Measurements from ENCODE around the gene U2AF1. TPM values are rescaled to one million over a fixed set of nuclear protein-coding genes. Genes with fewer than 3 reads are reported as not detected.
"Not testable (repeated sequence)": the region's sequence is repeated elsewhere in the genome, so short reads cannot be mapped to it uniquely, and the experiment has no call there.

The U2AF1 gene, protein sequence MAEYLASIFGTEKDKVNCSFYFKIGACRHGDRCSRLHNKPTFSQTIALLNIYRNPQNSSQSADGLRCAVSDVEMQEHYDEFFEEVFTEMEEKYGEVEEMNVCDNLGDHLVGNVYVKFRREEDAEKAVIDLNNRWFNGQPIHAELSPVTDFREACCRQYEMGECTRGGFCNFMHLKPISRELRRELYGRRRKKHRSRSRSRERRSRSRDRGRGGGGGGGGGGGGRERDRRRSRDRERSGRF
- 46.3 TPM for polyA plus RNA-seq (2013, experiment 1 of 2; ENCODE audit: insufficient read length)
- 40.8 TPM for polyA plus RNA-seq (2013, experiment 2 of 2; ENCODE audit: insufficient read length)

DNA sequence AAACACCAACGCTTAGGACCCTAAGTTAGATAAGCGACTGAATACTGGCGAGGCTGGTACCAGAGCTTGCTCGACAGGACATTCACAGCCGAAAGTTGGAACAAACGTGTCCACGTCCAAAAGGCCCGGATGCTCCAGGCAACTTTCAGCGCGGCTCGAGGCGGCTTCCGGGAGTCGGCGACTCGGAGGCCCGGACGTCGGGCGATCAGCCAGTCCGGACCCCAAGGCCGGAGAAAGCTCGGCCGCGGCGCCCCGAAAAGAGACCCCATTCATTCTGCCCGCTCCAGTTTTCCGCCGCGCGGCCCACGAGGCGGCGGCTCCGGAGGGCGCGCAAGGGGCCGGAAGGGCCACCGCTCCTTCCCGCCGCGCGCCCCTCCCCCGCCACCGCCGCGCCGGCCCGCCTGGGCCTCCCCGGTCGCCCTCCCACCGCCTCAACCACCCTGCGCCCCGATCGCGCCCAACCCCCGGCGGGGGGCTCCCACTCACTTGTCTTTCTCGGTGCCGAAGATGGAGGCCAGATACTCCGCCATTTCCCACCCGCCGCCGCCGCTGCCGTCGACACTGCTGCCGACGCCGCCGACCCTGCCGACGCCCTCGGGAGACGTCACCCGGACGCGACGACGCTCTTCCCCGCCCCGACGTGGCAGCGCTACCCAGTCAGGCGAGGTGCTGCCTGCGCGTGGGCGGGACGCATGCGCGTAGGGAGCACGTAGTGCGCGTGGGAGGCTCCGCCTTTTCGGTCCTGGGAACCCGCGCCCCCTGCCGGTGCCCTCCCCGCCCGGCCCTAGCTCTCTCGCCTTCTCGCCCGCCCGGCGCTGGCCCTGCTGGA lies at the start of gene U2AF1:
Gene U2AF1 (minus strand): TSS at position 606 of the 829 bp plus-strand sequence. CDS start 76 bp downstream, at position 530.
- peak; percentile 4 for DNase-seq

DNA sequence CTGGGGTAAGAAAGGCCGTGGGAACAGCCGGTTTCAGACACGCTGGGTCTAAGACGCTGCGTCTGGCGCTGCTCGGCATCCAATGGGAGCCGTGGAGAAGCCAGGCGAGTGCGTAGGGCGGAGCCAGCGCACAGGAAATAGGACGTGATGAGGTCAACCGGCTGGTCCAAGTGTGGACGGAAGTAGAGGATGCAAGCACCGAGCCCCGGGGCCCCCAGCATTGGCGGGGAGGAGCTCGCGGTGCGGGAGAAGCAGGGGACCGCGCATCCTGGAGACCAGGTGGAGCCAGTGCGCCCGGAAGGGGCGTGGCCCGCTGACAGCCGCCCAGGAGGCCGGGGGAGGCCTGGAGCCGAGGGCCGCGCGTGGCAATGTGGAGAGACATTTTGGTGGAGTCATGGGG lies 46.2 kb upstream of the U2AF1 start:
- not testable (repeated sequence) for DNase-seq

DNA sequence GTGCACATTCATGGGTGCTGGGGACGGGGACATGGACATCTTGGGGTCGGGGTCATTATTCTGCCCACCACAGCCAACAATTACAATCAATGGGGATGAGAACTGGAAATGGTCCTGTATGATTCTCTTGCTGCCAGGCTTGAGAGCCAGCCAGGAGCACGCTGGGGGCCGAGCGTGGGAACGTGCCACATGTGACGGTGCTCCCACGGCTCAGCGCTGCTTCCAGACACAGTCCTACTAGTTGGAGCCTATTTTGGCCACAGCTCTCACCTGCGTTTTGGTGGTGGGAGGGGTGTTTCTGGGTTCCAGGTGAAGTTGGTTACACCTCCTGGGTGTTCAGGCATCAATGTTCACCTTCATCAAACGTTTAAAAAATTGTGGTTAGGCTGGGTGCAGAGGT lies 42.0 kb upstream of the U2AF1 start:
- DNase-seq = not testable (repeated sequence)

DNA sequence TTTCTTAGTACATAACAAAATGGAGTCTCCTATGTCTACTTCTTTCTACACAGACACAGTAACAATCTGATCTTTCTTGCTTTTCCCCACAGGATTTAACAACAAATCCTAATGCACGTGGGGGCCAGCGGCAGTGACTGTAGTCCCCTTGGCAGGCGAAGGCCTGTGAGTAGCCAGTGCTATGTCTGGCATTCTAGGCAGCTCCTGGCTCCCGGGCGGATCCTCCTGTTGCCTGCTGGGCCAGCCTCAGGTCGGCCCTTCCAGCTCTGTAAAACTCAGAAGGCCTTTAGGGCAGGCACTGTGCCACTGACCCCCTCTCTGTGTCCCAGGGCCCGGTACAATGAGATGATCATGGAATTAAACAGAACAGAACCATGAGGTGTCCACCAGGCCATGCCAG lies 40.6 kb upstream of the U2AF1 start:
- DNase-seq = not testable (repeated sequence)

DNA sequence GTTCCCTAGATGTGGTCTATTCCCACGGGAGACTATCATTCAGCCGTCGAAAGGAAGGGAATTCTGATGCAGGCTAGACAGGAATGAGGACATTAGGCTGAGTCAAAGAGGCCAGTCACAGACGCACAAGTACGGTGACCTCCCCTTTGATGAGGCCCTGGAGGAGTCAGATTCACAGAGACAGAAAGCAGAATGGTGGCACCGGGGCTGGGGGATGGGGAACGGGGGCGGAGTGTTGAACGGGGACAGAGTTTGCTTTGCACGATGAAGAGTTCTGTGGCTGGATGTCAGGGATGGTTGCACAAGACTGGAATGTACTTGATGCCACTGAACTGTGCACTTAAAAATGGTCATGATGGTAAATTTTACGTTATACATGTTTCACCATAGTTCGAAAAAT lies 39.3 kb upstream of the U2AF1 start:
- not testable (repeated sequence) for DNase-seq

DNA sequence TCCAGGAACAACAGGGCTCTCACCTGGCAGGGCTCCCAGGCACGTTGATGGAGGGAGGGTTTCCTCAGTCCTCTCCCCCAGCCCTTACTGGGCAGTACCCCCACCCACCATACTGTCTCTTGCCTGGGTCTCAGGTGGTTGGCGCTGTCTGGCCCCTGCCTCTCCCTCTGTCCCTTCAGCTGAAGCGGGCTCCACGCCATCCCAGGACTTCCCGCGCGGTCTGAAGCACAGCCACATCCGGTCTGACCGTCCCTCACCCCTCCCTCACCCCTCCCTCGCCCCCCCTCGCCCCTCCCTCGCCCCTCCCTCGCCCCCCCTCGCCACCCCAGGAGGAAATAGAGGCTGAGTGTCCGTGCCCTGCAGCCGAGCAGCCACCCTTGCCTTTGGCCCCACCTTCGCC lies 34.0 kb upstream of the U2AF1 start:
- not testable (repeated sequence) for DNase-seq

DNA sequence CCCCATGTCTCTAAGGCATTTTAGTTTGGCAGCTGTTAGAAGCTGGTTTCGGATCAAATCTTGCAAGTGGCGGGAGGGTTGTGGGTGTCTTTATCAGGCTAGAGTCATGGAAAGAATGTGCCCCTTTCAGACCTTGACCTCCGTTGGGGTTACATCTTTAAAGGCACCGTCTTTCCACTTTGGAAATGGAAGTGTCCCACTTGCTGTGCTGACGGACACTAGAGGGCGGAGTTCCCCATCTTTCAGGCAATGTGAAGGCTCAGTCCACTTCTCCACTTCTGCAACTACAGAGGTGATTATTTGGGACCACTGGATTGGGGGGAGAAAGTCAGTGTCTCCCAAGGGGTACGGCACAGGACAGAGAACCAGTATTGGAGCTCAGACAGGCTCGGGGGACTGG lies 31.6 kb upstream of the U2AF1 start:
- DNase-seq = not testable (repeated sequence)

DNA sequence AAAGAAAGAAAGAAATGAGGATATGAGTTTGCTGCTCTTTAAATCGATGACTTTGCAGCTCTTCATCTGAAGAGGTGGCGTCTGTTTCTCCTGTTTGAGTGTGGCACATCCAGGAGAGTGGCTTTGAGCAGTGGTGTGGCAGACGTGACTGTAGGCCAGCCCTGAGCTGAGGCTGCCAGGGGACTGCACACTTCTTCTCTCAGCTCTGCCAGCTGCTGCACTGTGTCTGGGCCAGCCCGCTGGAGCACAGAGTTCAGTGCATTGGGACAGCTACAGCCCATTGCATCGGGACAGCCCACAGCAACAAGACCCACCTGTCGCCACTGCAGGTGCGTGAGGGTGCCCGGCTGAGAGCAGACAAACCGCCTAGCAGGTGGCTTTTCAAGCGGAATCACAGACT lies 27.1 kb upstream of the U2AF1 start:
- not testable (repeated sequence) for DNase-seq

DNA sequence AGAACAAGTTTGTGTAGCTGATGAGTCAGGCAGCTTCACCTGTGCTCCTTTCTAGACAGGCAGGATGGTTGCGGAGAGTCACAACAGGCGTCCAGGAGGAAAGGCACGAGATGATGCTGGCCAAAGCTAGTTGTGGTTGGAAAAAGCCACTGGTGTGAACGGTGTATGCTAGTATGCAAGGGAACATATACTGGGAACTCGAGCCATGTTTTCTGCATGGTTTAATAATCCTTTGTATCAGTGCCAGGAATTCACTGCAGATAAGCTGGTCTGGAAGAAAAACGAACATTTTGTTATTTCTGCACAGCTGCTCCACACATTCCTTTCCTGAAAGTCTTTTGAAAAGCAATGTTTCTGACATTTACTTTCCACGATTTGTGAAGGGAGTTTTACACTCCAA lies 22.7 kb upstream of the U2AF1 start:
- DNase-seq = not testable (repeated sequence)

DNA sequence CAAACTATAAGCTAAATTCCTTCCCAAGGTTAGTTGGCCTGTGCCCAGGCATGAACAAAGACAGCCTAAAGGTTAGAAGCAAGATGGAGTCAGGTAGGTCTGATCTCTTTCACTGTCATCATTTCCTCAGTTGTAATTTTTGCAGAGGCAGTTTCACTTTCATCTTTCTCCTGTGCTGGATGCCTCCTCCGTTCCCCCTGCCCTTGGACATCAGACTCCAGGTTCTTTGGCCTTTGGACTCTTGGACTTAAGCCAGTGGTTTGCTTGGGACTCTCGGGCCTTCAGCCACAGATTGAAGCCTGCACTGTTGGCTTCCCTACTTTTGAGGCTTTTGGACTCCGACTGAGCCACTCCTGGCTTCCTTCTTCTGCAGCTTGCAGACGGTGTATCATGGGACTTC lies 8.6 kb upstream of the U2AF1 start:
- not testable (repeated sequence) for DNase-seq

DNA sequence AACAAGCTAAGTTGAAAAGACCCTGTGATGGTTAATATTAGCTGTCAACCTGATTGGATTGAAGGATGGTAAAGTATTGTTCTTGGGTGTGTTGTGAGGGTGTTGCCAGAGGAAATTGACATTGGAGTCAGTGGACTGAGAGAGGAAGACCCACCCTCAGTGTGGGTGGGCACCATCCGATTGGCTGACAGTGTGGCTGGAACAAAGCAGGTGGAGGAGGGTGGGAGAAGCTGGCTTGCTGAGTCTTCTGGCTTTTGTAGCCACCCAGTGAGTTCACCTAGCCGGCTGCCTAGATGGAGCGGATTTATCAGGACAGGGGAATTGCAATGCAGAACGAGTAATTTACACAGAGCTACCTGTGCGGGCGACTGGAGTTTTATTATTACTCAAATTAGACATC lies 7.1 kb upstream of the U2AF1 start:
- not testable (repeated sequence) for DNase-seq

DNA sequence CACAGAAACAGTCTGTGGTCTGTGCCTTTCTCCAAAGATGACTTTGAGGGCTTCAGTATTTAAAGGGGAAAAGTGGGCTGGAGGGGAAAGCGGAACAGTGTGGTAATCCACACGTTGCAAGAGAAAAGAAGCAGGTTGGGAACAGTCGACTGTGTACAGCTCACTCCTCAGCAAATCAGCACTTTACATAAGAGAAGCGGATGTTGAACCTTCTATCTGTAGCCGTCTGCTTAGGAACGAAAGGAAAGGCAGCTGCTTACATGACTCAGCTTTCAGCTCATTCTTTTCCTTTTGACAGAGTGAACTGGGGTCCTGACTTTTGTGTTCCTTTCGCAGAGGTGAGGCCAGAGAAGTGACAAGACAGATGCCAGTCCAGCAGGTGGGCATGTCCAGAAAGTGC lies 1.6 kb upstream of the U2AF1 start:
- not testable (repeated sequence) for DNase-seq

DNA sequence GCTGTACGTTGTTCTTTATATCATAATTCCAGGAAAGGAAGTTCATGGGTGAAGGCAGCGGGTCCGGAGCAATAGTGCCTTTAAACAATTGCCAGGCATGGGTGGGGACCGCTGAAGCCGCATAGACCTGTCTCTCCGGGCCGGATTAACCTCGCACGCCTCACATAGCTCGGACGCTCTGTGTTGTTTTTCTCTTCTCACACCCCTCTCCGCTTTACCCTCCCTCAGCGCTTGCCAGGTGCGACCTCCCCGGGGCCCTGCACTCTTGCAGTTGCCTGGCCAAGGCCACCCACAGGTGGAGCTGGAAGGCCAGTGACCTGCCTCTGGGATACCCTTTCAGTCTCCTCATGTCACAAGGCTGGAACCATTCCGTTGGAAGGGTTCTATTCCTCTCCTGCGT lies 807 bp upstream of the U2AF1 start:
- DNase-seq = not testable (repeated sequence)

DNA sequence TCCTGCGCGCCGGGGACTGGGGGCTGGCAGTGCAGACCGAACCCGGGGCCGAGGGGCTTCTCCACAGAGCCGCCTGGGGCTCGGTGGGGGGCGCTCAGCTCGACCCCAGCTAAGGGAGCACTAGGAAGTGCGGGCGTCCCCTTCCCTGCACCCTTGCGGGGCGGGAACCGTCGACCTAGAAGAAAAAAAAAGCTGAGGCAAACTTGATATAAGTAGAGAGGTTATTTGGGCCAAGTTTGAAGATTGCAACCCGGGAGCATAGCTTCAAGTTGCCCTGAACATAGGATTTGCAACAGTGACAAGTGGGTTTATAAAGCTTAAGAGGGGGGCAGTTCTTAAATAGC lies 396 bp upstream of the U2AF1 start:
- DNase-seq = not testable (repeated sequence)

DNA sequence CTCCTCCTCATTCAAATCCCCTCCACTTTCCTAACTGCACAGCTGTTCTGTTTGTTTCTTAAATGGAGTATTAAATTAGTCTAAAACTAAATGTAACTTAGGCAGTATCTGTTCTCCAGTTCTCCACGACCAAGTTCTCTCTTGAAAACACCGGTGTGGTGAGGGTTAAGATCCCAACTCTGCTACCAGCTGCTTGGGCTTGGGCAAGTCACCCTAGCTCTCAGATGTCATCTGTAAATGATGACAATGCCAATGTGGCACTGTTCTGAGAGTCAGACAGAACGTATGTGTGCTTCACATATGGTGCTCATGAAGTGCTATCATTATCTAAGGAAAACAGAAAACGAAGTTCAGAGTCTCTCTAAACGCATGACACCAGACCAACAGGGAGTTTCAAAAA lies 2.7 kb downstream of the U2AF1 start:
- not testable (repeated sequence) for DNase-seq

DNA sequence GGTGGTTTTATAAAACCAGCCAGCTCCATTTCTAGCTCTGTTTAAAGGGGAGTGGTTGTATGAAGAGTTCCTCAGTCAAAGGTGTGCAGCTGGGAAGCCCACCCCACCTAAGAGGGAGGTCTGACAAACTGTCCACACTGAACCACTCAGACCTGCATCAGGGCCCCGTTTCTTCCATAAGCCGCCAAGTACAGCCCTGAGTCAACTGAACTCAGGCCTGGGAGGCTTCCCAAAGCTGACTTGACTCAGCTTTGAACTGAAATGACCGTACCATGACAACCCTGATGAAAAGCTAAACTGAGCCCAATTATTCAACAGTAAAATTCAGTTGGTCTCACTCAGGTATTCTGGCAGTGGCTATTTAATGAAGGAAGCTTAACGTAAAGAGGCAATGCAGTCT lies 5.1 kb downstream of the U2AF1 start:
- DNase-seq = not testable (repeated sequence)

DNA sequence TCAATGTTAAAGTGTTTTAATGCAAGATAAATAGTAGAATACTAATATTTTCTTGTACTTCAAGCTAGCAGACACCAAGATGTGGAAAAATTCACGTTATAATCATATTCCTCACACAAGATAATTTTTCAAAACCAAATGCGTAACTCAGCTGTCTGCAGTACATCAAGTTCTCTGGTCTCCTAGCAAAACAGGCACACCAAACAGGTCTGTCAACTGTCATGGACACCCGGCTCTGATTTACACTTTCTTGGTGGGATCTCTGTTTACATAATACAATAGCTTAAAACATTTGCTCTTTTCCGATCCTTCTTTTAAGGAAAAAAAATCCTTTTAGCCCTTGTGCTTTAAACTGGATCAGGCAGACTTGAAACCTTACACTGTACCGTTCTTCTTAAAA lies 5.7 kb downstream of the U2AF1 start:
- not testable (repeated sequence) for DNase-seq

DNA sequence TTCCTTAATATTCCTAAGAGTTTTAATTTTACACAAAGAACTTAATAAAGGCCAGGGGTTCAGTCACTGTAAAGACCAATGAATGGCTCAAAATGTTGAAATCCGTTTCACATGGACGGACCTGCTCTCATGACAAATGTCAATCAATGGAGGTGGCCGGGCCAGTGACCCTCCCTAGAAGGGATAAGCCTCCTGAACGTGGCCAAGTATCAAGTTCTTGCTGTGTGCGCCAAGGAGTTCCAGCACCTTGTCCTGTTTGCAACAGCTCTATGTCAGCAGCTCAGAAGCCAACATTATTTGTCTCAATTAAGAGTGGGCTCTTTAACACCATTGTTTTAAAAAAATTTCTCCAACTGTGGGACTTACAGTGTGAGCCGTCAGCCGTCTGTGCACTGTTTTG lies 6.4 kb downstream of the U2AF1 start:
- DNase-seq = not testable (repeated sequence)

DNA sequence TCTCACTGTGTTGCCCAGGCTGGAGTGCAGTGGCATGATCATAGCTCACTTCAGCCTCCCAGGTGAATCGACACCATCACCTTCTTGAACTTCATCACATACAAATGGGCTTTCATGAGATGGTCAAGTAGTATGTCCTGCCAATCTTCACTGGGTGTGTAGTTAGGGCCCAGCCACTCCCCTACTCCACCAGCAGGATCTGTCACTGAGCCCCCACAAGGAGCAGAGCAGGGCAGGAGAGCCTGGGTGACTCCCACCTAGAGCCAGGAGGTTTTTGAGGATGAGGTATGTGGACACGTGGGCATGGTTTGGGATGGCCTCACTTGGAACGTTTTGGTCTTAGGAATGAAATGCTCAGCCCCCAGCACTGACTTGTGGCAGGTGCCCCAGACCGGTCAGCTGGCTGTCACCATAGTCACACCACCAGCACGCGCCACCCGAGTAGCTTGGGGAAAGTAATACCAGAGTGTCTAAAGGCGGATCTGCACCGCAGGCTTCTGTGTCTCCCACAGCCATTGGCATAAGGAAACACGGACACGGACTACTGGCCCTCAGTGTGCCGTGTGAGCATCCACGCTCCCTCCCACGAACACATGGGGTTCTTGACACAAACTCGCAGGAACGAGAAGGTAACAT lies 15.3 kb downstream of the U2AF1 start:
- not testable (repeated sequence) for DNase-seq

DNA sequence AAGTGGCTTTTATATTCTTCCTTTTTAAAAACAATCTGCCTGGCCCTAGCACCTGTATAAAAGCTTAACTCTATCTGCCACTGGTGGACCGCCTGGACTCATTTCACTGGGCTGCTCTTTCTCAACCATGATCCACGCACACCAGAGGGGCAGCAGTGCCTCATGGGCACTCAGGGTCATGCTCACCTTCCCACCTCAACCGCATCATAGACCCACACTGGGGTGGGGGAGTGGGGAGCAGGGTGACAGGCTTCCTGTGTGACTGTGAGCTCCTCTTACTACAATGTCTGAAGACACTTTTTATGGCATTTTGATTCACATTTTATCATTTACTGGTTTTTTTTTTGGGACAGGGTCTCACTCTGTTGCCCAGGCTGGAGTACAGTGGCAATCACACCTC lies 16.4 kb downstream of the U2AF1 start:
- not testable (repeated sequence) for DNase-seq

DNA sequence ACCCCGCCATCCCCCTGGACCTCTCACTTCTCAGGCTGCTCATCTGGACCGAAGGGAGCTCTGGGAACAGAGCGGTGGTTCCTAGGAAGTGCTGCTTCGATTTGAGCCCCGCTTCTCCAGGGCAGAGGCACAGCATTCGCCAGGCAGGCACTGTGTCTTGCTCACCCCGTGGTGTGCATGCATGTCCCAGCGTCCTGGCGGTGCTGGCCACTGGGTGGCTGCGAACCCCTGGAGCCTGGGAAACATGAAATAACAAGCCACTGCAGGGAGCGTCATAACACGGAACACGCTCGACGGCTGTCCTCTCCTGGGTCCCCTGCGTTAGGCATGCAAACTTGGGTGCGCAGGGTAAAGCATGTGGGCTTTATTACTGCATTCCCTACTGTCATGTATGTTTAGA lies 17.9 kb downstream of the U2AF1 start:
- DNase-seq = not testable (repeated sequence)

DNA sequence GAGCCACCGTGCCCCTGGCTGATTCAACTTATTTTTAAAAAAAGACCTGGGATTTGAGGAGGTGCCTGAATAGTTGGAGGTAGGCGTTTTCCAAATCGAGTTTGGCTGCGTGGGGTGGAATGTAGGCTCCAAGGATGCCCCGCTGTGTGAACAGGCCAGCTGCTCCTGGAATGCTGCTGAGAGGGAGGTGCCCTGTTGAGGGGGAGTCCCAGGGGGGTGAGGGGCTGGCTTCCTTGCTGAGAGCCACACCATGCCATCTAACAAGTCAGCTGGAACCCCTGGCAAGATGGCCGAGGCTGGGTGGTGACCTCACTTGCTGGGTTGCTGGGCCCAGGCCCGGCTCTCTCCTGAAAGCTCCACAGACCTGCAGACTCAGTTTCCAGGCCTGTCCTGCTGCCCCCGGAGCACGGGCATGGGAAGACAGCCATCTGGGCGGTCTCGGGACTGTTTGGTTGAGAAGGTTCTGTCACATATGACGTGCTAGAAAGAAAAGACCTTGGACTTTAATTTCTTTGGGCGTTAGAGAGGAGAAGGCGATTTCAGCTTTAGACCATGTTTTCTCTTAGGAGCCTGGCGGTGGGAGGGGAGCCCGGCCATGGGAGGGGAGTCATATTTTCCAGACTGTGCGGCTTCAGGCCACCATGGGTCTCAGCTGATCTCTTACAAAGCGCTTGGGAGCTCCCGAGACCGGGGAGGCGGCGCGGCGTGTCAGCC lies 24.6 kb downstream of the U2AF1 start:
- not testable (repeated sequence) for DNase-seq

DNA sequence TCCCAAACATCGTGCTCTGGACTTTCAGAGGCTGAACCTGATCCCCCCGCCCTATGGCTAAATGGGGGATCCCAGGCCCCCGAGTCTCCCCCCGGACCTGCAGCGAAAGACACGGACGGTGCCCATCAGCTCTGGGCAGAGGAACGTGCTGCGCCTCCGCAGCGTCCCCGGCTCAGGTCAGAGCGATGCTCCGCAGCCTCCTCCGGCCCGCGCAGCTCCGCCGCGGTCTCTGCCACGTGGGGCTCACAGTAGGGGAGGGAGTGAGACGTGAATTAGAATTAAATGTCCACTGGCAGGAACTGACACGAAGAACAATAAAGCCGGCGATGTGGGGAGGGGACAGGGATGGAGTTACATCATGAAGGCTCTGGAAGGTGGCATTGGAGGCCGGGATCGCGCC lies 30.7 kb downstream of the U2AF1 start:
- not testable (repeated sequence) for DNase-seq

All from fibroblast of skin of back (primary cell).